ENCODE measurements around the gene DEAF1.
"Not testable (repeated sequence)": the region's sequence is repeated elsewhere in the genome, so short reads cannot be mapped to it uniquely, and the experiment has no call there.

The DEAF1 gene, protein sequence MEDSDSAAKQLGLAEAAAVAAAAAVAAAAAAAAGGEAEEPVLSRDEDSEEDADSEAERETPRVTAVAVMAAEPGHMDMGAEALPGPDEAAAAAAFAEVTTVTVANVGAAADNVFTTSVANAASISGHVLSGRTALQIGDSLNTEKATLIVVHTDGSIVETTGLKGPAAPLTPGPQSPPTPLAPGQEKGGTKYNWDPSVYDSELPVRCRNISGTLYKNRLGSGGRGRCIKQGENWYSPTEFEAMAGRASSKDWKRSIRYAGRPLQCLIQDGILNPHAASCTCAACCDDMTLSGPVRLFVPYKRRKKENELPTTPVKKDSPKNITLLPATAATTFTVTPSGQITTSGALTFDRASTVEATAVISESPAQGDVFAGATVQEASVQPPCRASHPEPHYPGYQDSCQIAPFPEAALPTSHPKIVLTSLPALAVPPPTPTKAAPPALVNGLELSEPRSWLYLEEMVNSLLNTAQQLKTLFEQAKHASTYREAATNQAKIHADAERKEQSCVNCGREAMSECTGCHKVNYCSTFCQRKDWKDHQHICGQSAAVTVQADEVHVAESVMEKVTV

GRCh38 chr11:694563-695287 lies at the start of gene DEAF1:
Gene DEAF1, minus strand, starts transcription at chr11:695222. Its CDS starts 175 bp downstream, at chr11:695047.
- peak; percentile 97 to 100 for DNase-seq

DNA sequence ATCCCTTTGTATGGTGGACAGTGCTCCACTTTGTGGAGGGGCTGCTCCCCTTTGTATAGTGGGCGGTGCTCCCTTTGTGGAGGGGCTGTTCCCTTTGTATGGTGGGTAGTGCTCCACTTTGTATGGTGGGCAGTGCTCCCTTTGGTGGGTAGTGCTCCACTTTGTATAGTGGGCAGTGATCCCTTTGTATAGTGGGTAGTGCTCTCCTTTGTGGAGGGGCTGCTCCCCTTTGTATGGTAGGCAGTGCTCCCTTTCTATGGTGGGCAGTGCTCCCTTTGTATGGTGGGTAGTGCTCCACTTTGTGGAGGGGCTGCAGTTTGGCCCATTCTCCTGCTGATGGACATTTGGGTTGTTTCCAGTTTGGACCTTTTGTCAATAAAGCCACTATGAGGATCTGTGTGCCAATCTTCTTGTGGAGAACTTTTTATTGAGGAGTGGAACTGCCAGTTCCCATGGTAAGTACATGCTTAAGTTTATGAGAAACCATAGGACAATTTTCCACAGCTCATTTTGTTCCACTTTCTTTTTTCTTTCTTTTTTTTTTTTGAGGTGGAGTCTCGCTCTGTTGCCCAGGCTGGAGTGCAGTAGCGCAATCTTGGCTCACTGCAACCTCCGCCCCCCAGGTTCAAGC lies 47.7 kb upstream of the DEAF1 start:
- no peak for DNase-seq

DNA sequence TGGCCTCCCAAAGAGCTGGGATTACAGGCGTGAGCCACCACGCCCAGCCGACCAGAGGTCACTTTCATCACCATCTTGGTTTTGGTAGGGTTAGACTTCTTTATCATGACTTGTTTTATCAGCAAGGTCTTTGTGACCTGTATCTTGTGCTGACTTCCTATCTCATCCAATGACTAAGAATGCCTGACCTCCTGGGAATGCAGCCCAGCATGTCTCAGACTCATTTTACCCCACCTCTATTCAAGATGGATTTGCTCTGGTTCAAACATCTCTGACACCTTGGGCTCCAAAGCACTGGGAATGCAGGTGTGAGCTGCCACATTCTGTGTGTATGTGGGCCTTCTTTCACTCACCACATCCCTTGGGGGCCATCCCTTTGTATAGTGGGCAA lies 47.1 kb upstream of the DEAF1 start:
- DNase-seq, result no peak

- DNase-seq, result not testable (repeated sequence)
Observed at GRCh38 chr11:737899-738298, 42.9 kb upstream of the DEAF1 start.

DNA sequence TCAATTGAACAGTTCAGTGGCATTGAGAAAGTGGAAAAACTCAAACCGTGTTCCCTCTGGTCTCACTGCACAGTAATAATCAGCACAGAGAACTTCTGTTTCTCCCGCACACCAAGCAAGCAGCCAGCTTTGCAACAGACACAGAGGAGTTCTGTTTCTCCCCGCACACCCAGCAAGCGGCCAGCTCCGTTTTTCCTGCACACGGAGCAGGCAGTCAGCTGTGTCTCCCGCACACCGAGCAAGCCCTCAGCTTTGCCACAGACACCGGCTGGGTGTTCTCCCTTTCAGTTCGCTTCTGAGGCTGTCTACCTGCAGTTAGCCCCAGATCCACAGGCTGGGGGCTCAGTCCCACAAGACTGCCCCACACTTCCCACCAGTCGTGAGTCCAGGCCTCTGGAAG lies 42.3 kb upstream of the DEAF1 start:
- DNase-seq, result no peak

GRCh38 chr11:734541-734940 lies 39.5 kb upstream of the DEAF1 start:
- DNase-seq, result not testable (repeated sequence)

GRCh38 chr11:733072-733471 lies 38.0 kb upstream of the DEAF1 start:
- DNase-seq, result no peak

- no peak for DNase-seq
Observed at GRCh38 chr11:729492-730074, 34.6 kb upstream of the DEAF1 start.

DNA sequence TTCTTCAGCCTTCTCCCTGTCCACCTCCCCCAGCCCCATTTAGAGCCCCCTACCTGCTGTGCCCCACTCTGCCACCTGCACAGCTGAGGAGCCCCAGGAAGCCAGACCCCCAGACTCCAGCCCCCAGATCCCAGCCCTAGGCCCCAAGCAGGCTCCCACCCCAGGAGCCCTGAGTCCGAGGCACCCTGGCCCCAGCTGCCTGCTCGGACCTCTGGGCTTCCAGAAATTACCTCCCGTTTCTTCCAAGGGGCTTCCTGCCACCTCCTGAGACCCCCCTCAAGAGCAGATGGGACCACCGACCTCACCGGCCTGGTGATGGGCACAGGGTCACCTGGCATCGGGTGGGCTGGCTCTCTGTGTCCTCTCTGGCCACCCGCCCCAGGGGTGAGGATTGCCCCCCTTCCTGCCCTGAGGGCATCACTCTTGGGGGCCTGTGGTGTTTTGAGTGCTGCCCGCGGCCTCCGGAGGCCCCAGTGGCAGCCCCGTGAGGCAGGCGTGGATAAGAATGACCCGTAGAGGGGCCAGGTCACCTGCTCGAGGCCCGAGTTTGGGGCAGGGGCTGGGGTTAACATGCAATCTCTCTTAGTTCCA lies 34.0 kb upstream of the DEAF1 start:
- DNase-seq, result no peak

DNA sequence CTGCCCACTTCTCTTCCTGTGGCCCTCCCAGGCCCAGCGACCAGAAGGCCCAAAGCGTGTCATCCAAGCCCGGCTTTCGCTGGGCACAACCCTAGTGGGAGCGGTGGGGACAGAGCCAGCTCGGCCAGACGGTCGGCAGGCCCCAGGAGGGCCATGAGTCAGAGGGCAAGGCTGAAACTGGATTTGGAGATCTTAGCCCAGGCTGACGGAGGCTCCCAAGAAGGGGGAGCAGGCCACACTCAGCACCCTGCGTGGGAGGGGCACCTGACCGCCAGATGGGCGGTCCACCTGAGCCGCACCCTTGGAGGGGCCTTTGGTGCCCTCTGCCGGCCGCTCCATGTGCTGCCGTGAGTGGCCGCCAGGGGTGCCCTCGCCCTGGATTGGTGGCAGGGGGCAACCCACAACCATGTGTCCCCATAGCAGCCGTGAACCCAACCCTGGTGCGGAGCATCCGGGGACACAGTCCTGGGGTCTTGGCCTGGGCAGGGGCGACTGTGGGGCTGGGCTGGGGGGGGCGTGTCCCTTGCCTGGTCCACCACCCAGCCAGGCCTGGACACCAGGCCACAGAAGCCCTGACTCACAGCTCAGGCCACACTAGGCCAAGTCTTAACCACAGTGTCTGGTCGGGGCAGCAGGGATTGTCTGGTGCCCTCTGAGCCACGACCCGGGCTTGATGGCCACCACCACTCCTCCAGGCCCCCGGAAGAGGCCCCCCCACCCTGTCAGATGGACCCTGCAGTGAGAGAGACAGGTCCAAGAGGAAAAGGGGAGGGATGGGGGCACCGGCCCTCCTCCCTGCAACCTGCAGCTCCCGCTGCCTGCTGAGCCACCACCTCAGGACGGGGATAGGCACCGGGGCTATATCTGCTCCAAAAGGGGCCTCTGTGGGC lies 33.1 kb upstream of the DEAF1 start:
- peak; percentile 50 to 68 for DNase-seq

DNA sequence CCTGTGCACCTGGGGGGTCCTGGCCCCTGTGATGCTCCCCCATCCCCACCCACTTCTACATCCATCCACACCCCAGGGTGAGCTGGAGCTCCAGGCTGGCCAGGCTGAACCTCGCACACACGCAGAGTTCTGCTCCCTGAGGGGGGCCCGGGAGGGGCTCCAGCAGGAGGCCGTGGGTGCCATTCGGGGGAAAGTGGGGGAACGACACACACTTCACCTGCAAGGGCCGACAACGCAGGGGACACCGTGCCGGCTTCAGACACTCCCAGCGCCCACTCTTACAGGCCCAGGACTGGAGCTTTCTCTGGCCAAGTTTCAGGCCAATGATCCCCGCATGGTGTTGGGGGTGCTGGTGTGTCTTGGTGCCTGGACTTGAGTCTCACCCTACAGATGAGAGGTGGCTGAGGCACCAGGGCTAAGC lies 32.3 kb upstream of the DEAF1 start:
- no peak for DNase-seq

GRCh38 chr11:726278-727220 lies 31.5 kb upstream of the DEAF1 start:
- DNase-seq, result peak in 1 of 2 donors; percentile 33

GRCh38 chr11:725624-726202 lies 30.7 kb upstream of the DEAF1 start:
- DNase-seq, result no peak

GRCh38 chr11:724778-725386 lies 29.9 kb upstream of the DEAF1 start:
- no peak for DNase-seq

- no peak for DNase-seq
Observed at GRCh38 chr11:724049-724777, 29.2 kb upstream of the DEAF1 start.

- peak; percentile 40 to 69 for DNase-seq
Observed at GRCh38 chr11:723120-723883, 28.3 kb upstream of the DEAF1 start.

GRCh38 chr11:722346-722811 lies 27.4 kb upstream of the DEAF1 start:
- DNase-seq, result no peak

All from inflammatory macrophage treated with lipopolysaccharide for 1 hour (primary cell).